ENCODE results near the gene TMEM154. TPM values are rescaled to one million over a fixed set of nuclear protein-coding genes. Genes with fewer than 3 reads are reported as not detected.

TMEM154 gene, protein sequence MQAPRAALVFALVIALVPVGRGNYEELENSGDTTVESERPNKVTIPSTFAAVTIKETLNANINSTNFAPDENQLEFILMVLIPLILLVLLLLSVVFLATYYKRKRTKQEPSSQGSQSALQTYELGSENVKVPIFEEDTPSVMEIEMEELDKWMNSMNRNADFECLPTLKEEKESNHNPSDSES
- 10 to 100 TPM in 1 of 4 donors, 1 to 10 TPM in 3; 2.0 to 13.4 (median 3.3) TPM for total RNA-seq

DNA sequence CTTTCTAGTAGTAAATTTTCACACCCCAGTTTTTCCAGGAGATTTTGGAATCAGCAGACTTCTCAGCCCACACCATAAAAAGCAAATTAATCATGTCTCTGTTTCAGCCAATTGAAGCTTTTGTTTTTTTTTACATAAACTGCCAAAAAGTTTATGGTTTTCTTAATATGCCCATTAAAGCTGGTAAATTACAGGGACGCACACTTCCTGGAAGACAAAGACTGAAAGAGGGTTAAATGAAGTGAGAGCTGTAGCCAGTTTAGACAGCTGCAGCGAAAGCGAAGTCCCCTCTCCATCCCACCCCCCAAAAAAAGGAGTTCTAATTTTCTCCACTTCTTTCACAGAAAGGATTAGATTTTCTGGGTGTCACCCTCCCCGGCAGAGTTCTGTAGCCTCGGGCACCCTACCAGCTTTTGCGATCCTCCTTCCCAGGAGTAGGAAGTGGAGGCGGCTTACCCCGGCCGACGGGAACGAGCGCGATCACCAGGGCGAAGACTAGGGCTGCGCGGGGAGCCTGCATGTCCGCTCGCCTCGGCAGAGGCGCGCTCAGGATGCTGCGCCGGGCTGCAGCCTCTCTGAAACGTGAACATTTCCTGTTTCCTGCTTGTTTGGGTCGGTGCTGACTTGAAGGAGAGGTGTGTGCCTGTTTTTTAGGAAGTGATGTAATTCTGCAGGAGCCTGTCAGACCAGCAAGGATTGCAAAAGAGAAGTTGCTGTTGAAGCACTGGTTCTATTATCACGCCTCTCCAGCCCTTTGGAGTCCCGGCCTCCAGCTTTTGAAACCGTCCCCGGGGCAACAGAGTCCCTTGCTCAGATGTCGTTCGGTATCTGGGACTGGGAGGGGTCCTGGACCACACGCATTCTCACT, at the start of gene TMEM154:
TSS of gene TMEM154 (minus strand) at position 584 of the 868 bp plus-strand sequence. CDS start at position 520, 64 bp downstream.
- DNase-seq (ENCODE audit: low spot score) (no peak), ATAC-seq (ENCODE audit: low FRiP score) (peak; percentile 85)
- TF ChIP-seq, protein P1, sequence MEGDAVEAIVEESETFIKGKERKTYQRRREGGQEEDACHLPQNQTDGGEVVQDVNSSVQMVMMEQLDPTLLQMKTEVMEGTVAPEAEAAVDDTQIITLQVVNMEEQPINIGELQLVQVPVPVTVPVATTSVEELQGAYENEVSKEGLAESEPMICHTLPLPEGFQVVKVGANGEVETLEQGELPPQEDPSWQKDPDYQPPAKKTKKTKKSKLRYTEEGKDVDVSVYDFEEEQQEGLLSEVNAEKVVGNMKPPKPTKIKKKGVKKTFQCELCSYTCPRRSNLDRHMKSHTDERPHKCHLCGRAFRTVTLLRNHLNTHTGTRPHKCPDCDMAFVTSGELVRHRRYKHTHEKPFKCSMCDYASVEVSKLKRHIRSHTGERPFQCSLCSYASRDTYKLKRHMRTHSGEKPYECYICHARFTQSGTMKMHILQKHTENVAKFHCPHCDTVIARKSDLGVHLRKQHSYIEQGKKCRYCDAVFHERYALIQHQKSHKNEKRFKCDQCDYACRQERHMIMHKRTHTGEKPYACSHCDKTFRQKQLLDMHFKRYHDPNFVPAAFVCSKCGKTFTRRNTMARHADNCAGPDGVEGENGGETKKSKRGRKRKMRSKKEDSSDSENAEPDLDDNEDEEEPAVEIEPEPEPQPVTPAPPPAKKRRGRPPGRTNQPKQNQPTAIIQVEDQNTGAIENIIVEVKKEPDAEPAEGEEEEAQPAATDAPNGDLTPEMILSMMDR (IDR thresholded peaks at IDR 0.05) = no peak

DNA sequence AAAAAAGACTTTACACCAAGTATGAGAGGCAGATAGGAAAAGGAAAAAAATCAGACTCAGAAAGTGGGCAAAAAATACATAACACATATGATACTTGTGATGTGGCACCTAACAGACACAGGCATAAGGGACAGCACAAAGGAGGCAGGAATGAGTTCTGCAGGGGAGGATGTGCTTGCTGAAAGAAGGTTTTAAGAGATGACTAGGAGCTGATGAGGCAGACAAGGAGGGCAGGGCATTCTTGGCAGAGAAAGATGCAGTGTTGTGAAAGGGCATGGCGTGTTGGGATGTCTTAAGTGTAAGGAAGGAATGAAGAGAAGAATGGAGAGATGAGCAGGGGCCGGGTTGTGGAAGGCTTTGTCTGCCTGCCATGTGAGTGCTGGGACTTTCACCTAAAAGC, 49.7 kb upstream of the TMEM154 start:
- TF ChIP-seq, protein P1 (IDR thresholded peaks at IDR 0.05) = no peak
- peak; percentile 70 for ATAC-seq (ENCODE audit: low FRiP score)
- no peak for DNase-seq (ENCODE audit: low spot score)

DNA sequence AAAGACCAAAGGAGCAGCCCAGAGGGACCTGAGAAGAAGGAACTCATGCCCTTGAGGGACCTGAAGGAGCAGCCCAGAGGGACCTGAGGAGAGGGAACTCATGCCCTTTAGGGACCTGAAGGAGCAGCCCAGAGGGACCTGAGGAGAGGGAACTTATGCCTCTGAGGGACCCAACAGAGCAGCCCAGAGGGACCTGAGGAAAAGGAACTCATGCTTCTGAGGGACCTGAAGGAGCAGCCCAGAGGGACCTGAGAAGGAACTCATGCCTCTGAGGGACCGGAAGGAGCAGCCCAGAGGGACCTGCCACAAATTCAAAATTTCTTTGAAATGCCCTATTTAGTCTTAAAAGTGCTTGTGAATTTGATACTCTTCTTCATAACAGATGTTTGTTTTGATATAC, 48.5 kb upstream of the TMEM154 start:
- TF ChIP-seq, protein P1 (IDR thresholded peaks at IDR 0.05) = no peak
- DNase-seq (ENCODE audit: low spot score) (no peak), ATAC-seq (ENCODE audit: low FRiP score) (no peak)

DNA sequence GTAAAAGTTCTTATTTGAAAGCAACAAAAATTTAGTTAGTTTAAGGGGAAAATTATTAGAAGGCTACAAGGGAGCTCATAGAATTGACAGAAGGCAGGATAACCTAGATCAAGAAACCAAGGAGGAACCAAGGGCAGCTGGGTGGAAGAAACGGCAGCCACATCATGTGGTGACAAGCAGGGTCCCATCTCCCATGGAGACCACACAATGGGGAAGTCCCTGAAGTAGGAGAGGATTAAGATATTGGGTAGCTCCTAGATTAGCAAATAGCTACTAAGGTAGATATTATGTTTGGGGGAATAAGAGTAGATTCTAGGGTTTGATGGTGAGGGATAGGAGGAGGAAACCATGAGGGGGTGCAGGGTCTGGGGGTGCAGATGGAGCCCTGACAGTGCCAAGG, 48.0 kb upstream of the TMEM154 start:
- TF ChIP-seq, protein P1 (IDR thresholded peaks at IDR 0.05) = no peak
- DNase-seq (ENCODE audit: low spot score) (no peak), ATAC-seq (ENCODE audit: low FRiP score) (no peak)

DNA sequence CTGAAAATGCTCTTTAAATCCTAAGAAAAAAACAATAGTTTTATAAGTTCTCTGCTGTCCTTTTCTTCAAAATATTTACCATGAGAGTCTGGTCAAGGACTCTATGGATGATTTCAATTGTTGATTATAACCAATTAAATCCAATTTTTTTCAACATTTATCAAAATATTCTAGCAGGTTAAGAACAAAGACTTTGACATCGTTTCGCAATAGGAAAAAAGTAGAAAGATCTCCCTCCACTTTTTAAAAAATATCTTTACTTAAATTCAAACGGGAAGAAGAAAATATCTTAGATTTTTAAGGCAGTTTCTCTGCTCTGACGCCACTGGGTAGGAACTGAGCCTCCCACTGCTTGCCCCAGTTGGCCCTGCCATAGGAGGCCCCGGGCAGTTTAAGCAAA, 44.7 kb upstream of the TMEM154 start:
- no peak for DNase-seq (ENCODE audit: low spot score)
- TF ChIP-seq, protein P1 (IDR thresholded peaks at IDR 0.05) = no peak
- no peak for ATAC-seq (ENCODE audit: low FRiP score)

DNA sequence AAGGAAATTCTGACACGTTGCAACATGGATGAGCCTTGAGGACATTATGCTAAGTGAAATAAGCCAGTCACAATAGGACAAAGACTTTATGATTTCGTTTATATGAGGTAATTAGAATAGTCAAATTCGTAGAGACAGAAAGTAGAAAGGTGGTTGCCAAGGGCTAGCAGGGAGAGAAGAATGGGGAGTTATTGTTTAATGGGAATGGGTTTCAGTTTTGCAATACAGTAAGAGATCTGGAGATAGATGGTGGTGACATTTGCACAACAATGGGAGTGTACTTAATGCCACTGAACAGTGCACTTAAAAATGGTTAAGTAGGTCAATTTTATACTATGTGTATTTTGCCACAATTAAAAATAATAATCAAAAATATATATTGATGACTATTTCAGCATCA, 43.4 kb upstream of the TMEM154 start:
- TF ChIP-seq, protein P1 (IDR thresholded peaks at IDR 0.05) = no peak
- no peak for DNase-seq (ENCODE audit: low spot score)
- ATAC-seq (ENCODE audit: low FRiP score) = no peak

Data from omental fat pad (tissue), 4 donors.